ENCODE measurements around the gene FSD1. TPM values are rescaled to one million over a fixed set of nuclear protein-coding genes. Genes with fewer than 3 reads are reported as not detected.

FSD1 gene
- total RNA-seq, 2 experiments from 2014 or later: 0.98 to 1.0 TPM

DNA sequence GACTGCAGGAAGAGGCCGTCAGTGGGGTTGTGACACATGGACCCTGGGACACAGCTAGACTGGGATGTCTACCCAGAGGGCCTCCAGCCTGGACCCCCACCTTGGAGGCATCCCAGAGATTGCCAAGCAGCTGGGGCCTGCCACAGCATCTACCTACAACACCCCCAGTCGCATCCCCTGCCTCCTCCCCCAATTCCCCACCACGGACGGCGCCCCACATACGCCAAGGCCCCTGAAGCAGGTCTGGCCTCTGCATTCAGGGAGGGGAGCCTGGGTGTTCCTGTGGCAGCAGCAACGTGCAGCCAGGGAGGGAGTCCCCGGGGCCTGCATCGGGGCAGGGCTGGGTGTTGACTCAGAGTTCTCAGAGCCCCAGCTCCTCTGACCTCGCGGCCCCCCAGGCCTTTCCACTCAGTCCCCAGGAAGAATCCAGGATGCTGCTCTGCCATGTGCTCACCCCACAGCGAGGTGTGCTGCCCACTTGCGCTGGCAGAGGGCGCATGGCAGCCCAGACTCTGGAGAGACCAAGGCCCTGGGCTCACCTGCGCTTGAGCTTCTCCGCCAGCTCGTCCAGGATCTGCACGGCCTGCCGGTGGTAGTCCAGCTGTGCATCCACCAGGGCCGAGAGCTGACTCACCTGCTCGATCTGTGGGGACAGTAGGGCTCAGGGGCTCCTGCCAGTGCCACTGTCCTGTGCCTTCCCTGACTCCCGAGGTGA lies 58.6 kb downstream of the FSD1 start:
- intact Hi-C loops (cut with DNase I, micrococcal nuclease): no loop called here
- Mint-ChIP-seq H3K27ac (no peak overlapping the region), H3K4me1 (ENCODE audit: low read depth) (peaks cover 3% of the 10 kb centered on the region), H3K9me3 (no peaks in the 10 kb centered on the region), H3K27me3 (no peaks in the 10 kb centered on the region), H3K36me3 (ENCODE audit: low read depth) (peaks cover 18% of the 10 kb centered on the region), H3K4me3 (no peak overlapping the region)
- POLR2A ChIA-PET: interaction anchor here (1.3 kb wide), 1 partner anchor 223 kb away, joined by 3 read pairs; no protein-coding TSS in a partner anchor
- Histone ChIP-seq H3K9me3 (ENCODE audit: control insufficient read depth in 1 of 2, insufficient read depth in 1 of 2, low read length in 2 of 2) (no peaks in the 10 kb centered on the region), H3K36me3 (ENCODE audit: insufficient read depth, low read length) (peaks cover 81% of the 10 kb centered on the region), H3K27ac (ENCODE audit: low read depth in 1 of 2, low read length in 2 of 2) (no peak overlapping the region), H3K27me3 (ENCODE audit: control insufficient read depth in 1 of 2, insufficient read depth in 2 of 2, low read length in 2 of 2) (no peaks in the 10 kb centered on the region), H3K4me3 (ENCODE audit: low read length) (no peak overlapping the region), H3K4me1 (ENCODE audit: insufficient read depth, low read length) (peaks cover 7% of the 10 kb centered on the region)
- TF ChIP-seq, protein P1, sequence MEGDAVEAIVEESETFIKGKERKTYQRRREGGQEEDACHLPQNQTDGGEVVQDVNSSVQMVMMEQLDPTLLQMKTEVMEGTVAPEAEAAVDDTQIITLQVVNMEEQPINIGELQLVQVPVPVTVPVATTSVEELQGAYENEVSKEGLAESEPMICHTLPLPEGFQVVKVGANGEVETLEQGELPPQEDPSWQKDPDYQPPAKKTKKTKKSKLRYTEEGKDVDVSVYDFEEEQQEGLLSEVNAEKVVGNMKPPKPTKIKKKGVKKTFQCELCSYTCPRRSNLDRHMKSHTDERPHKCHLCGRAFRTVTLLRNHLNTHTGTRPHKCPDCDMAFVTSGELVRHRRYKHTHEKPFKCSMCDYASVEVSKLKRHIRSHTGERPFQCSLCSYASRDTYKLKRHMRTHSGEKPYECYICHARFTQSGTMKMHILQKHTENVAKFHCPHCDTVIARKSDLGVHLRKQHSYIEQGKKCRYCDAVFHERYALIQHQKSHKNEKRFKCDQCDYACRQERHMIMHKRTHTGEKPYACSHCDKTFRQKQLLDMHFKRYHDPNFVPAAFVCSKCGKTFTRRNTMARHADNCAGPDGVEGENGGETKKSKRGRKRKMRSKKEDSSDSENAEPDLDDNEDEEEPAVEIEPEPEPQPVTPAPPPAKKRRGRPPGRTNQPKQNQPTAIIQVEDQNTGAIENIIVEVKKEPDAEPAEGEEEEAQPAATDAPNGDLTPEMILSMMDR (IDR thresholded peaks at IDR 0.05): no peak
- ATAC-seq (ENCODE audit: poor library complexity) (peak; percentile 28), DNase-seq (peak in 1 of 14 experiments; percentile 32)
- CTCF ChIA-PET: interaction anchor here (1.3 kb wide), 1 partner anchor 10 kb away, joined by 3 read pairs; no protein-coding TSS in a partner anchor

DNA sequence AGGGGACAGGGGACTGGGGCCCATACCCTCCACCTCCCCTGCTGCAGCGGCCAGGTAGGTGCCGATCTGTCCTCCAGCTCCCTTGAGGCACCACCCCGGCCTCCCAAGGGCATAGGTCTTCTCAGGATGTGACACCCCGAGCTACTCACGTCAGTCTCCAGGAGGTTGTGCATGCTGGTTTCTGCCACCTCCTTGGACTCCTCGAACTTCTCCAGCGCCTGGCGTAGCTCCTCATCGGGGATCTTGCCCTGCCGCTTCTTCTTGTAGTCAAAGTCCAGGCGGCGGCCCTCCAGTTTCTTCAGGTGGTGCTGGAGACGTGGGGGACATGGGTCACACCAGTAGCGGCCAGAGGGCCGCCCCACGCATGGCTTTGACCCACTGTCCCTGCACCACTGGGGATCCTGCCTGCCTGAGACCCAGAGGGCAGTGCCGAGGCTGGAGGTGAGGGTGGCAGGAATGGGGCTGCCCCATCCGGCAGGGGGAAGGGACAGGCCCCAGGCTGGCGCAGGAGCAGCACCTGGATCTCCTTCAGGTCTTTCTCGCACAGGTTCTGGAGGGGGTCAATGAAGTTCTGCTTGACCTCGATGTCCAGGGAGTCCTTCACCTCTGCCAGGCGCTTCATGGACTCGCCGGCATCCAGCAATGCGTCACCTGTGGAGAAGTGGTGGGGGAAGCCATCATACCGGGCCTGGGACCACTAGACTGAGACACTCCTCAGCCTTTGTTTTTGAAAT lies 59.3 kb downstream of the FSD1 start:
- Mint-ChIP-seq H3K36me3 (ENCODE audit: low read depth) (peaks cover 19% of the 10 kb centered on the region), H3K4me1 (ENCODE audit: low read depth) (peaks cover 9% of the 10 kb centered on the region), H3K9me3 (no peaks in the 10 kb centered on the region), H3K27ac (no peak overlapping the region), H3K4me3 (no peak overlapping the region), H3K27me3 (no peaks in the 10 kb centered on the region)
- Histone ChIP-seq H3K27ac (ENCODE audit: low read depth in 1 of 2, low read length in 2 of 2) (no peak overlapping the region), H3K27me3 (ENCODE audit: control insufficient read depth in 1 of 2, insufficient read depth in 2 of 2, low read length in 2 of 2) (no peaks in the 10 kb centered on the region), H3K9me3 (ENCODE audit: control insufficient read depth in 1 of 2, insufficient read depth in 1 of 2, low read length in 2 of 2) (no peaks in the 10 kb centered on the region), H3K4me3 (ENCODE audit: low read length) (no peak overlapping the region), H3K4me1 (ENCODE audit: insufficient read depth, low read length) (peaks cover 14% of the 10 kb centered on the region), H3K36me3 (ENCODE audit: insufficient read depth, low read length) (peaks cover 76% of the 10 kb centered on the region)
- intact Hi-C loops (cut with DNase I, micrococcal nuclease): no loop called here
- DNase-seq (peak in 1 of 14 experiments; percentile 17), ATAC-seq (ENCODE audit: poor library complexity) (no peak)
- CTCF ChIA-PET: interaction anchor here (1.3 kb wide), 1 partner anchor 11 kb away, joined by 3 read pairs; no protein-coding TSS in a partner anchor
- POLR2A ChIA-PET: no interaction called here
- TF ChIP-seq, protein P1 (IDR thresholded peaks at IDR 0.05): no peak

DNA sequence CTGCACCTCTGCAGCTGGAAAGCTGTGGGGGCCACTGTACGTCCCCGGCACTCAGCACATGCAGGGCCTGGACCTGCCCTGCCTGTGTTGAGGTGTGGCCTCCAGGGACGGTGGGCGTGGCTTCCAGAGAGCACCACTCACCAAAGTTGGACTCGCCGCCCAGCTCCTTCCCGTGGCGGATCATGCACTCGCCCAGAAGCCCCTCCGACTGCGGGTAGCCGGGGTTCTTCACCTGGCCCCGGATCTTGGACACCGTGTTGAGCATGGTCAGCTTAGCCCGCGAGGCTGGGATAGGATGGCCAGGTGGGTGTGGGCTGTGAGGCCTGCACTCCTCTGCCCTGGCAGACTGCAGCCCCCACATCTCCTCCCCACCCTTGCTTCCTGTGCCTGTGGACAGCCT lies 60.9 kb downstream of the FSD1 start:
- peaks cover 61% of the 10 kb centered on the region for H3K36me3 ChIP-seq (ENCODE audit: insufficient read depth, low read length)
- intact Hi-C loops (cut with DNase I, micrococcal nuclease): no loop called here
- H3K4me1 ChIP-seq (ENCODE audit: insufficient read depth, low read length): peaks cover 30% of the 10 kb centered on the region
- H3K27ac Mint-ChIP-seq: no peak overlapping the region
- H3K36me3 Mint-ChIP-seq (ENCODE audit: low read depth): peaks cover 21% of the 10 kb centered on the region
- H3K9me3 ChIP-seq (ENCODE audit: control insufficient read depth in 1 of 2, insufficient read depth in 1 of 2, low read length in 2 of 2): no peaks in the 10 kb centered on the region
- H3K4me1 Mint-ChIP-seq (ENCODE audit: low read depth): peaks cover 22% of the 10 kb centered on the region
- H3K4me3 ChIP-seq (ENCODE audit: low read length): no peak overlapping the region
- H3K27me3 ChIP-seq (ENCODE audit: control insufficient read depth in 1 of 2, insufficient read depth in 2 of 2, low read length in 2 of 2): no peaks in the 10 kb centered on the region
- H3K4me3 Mint-ChIP-seq: no peak overlapping the region
- TF ChIP-seq, protein P1 (IDR thresholded peaks at IDR 0.05): no peak
- ChIA-PET CTCF (interaction anchor here (1.3 kb wide), 1 partner anchor 35 kb away, joined by 5 read pairs; the partner anchor contains the start of gene SH3GL1), POLR2A (interaction anchor here (1.4 to 1.6 kb wide), 2 partner anchors 14 to 22 kb away, joined by 4 read pairs; partner anchors contain the start of gene MPND)
- H3K9me3 Mint-ChIP-seq: no peaks in the 10 kb centered on the region
- DNase-seq: no peak
- ATAC-seq (ENCODE audit: poor library complexity): no peak
- no peak overlapping the region for H3K27ac ChIP-seq (ENCODE audit: low read depth in 1 of 2, low read length in 2 of 2)
- no peaks in the 10 kb centered on the region for H3K27me3 Mint-ChIP-seq

All from CD4-positive, alpha-beta T cell (primary cell).